DOHH2 (cell line): ENCODE measurements around the gene KRR1.

Source experiments
- EZH2phosphoT487 ChIP-seq: fragments of 200-600 bp; sonication (generic); IDR thresholded peaks from 2 replicates; pipeline ENCODE4 v1.6.1; 2017; ENCODE audit warnings: borderline replicate concordance, mild to moderate bottlenecking, antibody characterized with exemption, low read length, moderate library complexity, mixed read lengths
- TF ChIP-seq, protein P1 (sequence below): fragments of 200-600 bp; sonication (generic); IDR thresholded peaks from one replicate; pipeline ENCODE4 v1.5.1; 2014; ENCODE audit warnings: antibody characterized with exemption, mild to moderate bottlenecking, low read depth, low read length; ENCODE audit not compliant: poor library complexity, severe bottlenecking

DNA sequence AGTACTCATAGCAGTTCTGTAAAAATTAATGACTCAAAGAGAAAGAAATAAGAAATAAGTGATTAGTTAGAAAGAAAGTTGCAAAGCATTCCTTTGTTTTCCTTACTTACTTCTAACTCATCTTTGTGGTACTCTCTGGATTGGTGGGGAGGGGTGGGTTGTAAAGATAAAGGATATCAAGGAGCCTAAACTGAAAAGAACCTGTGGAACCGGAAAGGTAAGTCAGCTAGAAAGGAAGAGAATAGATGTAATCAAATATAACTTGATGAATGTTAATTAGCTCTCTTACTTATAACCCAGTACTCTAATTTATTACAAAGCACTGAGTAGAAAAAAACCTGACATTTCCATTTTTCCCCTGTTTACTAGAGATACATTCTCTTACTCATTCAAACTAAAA, 37.5 kb upstream of the KRR1 start:
- TF ChIP-seq, protein P1, sequence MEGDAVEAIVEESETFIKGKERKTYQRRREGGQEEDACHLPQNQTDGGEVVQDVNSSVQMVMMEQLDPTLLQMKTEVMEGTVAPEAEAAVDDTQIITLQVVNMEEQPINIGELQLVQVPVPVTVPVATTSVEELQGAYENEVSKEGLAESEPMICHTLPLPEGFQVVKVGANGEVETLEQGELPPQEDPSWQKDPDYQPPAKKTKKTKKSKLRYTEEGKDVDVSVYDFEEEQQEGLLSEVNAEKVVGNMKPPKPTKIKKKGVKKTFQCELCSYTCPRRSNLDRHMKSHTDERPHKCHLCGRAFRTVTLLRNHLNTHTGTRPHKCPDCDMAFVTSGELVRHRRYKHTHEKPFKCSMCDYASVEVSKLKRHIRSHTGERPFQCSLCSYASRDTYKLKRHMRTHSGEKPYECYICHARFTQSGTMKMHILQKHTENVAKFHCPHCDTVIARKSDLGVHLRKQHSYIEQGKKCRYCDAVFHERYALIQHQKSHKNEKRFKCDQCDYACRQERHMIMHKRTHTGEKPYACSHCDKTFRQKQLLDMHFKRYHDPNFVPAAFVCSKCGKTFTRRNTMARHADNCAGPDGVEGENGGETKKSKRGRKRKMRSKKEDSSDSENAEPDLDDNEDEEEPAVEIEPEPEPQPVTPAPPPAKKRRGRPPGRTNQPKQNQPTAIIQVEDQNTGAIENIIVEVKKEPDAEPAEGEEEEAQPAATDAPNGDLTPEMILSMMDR = no peak
- TF ChIP-seq EZH2phosphoT487 = no peak
